Limb (tissue), 2 donors: Measurements from ENCODE around the gene DYSF.
"Not testable (repeated sequence)": the region's sequence is repeated elsewhere in the genome, so short reads cannot be mapped to it uniquely, and the experiment has no call there.

Source experiments
- DNase-seq, 2 donors: peaks; one replicate each; pipeline ENCODE4 v3.0.0-alpha.2; 2016; ENCODE audit errors: extremely low spot score in 2 of 2

The DYSF gene

GRCh38 chr2:71472019-71472418 is 18.7 kb downstream of the DYSF start:
- no peak for DNase-seq

DNA sequence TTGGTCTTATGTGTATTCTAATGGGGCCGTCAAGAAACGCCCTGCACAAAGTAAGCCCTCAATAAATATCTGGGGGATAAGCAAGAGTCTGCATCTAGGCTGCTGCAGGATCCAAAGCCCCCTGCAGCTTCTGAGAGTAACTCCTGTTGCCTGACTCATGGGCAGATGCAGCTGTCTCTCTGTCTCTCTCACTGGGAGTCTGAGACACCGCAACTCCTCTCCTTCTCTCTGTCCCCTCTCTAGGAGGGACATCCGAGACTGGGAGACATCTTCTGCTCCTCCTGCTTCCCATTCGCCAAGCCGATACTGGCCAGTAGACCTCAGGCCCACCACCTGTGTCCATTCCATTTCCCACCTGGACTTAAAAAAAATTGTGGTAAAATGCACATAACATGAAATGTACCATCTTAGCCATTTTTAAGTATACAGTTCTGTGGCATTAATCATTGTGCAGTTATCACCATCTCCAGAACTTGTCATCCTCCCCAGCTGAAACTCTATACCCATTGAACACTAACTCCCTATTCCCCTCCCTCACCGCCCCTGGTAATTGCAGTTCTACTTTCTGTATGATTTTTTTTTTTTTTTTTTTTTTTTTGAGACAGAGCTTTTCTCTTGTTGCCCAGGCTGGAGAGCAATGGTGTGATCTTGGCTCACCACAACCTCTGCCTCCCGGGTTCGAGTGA is 20.1 kb downstream of the DYSF start:
- no peak for DNase-seq

- no peak for DNase-seq
Measured at GRCh38 chr2:71474116-71474743, 20.9 kb downstream of the DYSF start.

GRCh38 chr2:71474744-71475397 is 21.5 kb downstream of the DYSF start:
- DNase-seq = no peak

GRCh38 chr2:71476495-71476894 is 23.1 kb downstream of the DYSF start:
- DNase-seq = no peak

DNA sequence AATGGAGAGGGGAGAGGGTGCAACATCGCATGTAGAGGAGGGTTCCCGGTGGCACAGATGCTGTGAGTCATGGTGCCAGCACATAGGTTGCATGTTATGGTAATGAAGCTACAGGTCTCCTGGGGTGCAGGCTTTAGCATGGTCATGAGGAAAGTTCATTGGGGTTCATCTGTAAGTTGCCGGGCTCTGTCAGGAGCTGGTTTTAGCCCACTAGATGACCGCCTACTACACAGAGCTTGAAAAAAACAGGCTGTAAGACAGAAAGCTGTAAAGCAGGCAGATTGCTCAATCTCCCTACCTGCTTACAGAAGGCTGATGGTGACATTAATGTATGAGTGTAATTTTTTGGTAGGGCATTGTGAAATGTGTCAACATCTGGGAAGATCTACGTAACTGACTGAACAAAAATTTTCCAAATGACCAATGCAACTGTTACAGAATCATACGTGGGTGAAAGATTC is 23.9 kb downstream of the DYSF start:
- DNase-seq = no peak

DNA sequence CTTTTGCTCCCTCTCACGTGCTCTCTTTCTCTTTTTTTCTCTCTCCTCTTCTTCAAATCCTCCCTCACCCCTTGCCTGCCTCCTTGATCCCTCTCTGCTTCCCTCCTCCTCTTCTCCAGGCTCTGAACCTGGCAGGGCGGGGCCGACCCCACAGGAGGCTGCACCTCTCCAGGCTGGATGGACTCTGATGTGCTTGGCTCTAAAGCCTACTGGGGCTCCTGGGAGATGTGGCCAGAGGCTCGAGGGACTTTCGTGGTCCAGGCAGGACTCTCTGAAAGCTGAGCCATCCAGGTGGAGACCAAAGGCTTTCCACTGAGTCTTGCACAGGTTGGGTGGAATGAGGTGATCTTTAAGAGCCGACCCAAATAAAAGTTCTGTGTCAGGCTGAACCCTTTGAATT is 25.4 kb downstream of the DYSF start:
- no peak for DNase-seq

DNA sequence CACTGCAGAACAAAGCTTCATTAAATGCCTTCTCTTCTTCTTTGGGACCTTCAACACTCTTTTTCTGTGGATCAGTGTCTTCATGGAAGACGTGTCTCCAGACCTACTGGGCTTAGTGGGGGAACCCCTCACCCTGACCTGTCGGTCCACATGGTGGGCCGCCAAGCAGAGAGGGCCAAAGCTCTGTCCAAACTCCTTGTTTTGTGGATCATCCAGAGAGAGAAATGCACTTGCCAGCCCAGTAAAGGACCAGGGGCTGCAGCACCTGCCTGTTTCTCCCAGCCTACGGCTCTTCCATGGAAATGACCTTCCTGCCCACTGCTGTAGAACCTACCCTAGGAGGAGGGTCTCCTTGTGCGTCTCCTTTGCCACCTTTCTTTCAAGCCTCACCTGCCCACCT is 25.9 kb downstream of the DYSF start:
- DNase-seq = no peak

DNA sequence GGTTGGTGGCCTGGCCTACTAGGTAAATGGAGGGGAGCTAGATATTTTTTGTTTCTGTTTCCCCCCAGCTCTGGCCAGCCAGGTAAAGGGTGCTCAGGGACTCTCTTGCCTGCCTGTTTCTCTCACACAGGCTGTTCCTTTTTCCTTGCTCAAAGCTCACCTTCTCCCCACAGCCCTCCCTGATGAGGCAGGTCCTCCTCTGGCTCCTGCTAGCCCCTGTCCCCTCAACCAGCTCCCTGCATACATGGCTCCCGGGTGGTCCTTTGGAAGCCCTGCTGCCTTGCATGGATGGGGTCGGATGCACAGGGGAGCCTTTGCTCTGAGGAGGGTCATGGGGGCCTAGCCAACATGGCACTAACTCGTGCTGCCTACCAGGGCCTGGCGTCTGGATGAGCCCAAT is 27.8 kb downstream of the DYSF start:
- no peak for DNase-seq

GRCh38 chr2:71482055-71482454 is 28.7 kb downstream of the DYSF start:
- no peak for DNase-seq

- DNase-seq = no peak
Measured at GRCh38 chr2:71483246-71483645, 29.9 kb downstream of the DYSF start.

- DNase-seq = no peak
Measured at GRCh38 chr2:71484354-71484753, 31.0 kb downstream of the DYSF start.

DNA sequence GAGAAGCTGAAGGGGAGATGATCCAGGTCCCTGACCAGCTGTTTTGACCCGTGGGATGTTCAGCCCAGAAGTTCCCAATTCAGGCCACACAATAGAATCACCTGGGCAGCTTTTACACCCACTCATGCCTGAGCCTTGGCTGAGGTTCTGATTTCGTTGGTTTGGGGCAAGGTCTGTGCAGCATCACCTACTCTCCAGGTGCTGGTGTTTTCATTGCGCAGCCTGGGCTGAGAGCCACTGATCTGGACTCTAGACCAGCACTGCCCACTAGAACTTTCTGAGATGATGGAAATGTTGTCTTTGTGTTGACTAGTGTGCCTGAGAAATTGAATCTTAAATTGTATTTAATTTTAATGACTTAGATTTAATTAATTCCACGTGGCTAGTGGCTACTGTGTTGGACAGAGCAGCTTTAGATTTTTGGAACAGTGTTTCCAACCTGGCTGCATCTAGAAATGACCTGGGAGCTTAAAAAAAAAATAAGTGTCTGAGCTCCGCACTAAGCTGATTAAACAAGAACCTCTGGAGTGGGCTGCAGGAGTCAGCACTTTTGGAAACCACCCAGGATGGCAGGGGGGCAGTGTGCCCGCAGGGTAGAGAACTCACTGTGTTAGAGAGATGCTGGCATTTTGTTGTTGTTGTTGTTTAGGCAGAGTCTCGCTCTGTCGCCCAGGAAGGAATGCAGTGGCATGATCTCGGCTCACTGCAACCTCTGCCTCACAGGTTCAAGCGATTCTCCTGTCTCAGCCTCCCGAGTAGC is 33.7 kb downstream of the DYSF start:
- no peak for DNase-seq

DNA sequence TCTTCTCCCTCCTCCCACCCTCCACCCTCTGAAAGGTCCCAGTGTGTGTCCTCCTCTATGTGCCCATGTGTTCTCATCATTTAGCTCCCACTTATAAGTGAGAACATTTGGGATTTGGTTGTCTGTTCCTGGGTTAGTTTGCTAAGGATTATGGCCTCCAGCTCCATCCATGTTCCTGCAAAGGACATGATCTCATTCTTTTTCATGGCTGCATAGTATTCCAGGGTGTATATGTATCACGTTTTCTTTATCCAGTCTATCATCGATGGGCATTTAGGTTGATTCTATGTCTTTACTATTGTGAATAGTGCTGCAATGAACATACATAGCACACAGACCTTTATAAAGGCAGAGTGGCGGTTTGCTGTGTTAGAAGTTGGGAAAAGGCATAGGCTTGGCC is 38.2 kb downstream of the DYSF start:
- DNase-seq = not testable (repeated sequence)

GRCh38 chr2:71492112-71492511 is 38.8 kb downstream of the DYSF start:
- DNase-seq = peak in 1 of 2 donors; percentile 29

- DNase-seq = no peak
Measured at GRCh38 chr2:71494091-71494490, 40.7 kb downstream of the DYSF start.

- no peak for DNase-seq
Measured at GRCh38 chr2:71494523-71495155, 41.3 kb downstream of the DYSF start.

GRCh38 chr2:71496156-71496770 is 42.9 kb downstream of the DYSF start:
- DNase-seq = no peak

DNA sequence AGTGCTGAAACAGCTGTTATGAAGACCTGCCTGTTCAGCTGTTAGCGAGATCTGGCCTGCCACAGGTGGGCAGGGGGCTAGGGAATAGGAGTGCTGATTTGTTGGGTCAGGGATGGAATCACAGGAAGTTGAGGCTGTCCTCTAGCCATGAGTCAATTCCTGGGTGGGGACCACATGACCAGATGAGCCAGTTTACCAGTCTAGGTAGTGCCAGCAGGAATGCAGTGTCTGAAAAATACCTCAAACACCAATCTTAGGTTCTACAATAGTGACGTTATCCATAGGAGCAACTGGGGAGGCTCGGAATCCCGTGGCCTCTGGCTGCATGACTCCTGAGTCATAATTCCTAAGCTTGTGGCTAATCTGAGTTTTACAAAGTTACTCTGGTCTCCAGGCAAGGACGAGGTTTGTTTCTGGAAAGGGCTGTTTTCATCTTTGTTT is 44.9 kb downstream of the DYSF start:
- DNase-seq = no peak

- DNase-seq = no peak
Measured at GRCh38 chr2:71499691-71500090, 46.3 kb downstream of the DYSF start.

- DNase-seq = no peak
Measured at GRCh38 chr2:71500426-71501079, 47.2 kb downstream of the DYSF start.
